LNCAP (cell line): ENCODE results near the gene CLCN5.

Experiments used
- CTCF ChIP-seq: fragments of 450-650 bp; IDR thresholded peaks from 2 replicates; pipeline ENCODE4 v1.5.1; 2017; ENCODE audit warnings: mild to moderate bottlenecking

CLCN5 gene

DNA sequence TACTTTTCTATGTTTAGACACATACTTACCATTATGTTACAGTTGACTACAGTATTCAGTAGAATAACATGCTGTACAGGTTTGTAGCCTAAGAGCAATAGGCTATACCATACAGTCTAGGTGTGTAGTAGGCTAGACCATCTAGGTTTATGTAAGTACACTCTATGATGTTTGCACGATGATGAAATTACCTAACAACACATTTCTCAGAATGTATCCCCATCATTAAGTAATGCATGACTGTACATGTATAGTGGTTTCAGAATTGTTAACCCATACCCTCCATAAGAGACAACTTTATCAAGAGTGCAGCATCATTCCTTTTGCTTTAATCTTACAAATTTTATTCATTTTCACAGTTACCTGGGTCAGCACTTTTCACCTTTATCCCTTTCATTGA, 126.8 kb downstream of the CLCN5 start:
- TF ChIP-seq CTCF: no peak

- TF ChIP-seq CTCF: no peak
These were observed 131.8 kb downstream of the CLCN5 start for GRCh38 chrX:50054147-50054546.

DNA sequence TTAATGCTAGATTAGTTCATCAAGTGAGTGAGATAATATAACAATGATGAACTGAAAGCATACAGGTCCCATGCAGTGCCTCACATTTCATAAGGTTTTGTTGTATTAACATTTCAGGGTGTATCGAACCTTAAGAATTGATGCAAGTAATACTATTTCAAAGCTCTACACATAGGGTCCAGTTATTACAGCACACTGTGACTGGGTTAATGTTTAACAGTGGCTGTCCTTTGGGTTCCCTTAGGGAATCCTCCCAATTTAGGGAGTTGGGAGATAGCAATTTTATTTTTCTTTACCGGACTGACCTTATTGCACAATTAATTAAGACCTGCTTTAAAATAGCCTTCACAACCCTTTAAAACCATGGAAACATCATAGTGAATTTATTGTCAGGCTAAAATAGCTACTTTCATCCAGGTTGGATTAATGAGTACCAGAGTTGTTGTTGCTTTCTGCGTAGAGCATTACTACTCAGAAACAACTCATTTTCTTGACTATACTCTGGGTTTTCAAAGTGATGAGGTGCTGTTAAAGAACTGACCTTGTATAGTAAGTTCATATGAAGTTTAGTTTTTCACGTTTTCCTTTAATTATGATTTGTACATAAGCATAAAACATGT, 144.0 kb downstream of the CLCN5 start:
- TF ChIP-seq CTCF: no peak

GRCh38 chrX:50067435-50068284, 145.3 kb downstream of the CLCN5 start:
- no peak for TF ChIP-seq CTCF

DNA sequence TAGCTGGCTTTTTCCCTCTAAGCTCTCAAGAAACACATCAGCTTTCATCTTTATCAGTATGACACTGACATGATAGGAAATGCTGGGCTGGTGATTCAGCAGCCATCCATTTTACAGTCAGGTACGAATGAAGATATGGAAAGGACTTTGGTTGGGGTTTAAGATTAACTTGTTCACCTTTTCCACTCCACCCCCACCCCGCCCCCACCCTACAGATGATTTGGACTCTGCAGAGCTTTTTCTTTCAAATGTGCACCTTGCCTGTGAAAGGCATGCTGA, 145.8 kb downstream of the CLCN5 start:
- TF ChIP-seq CTCF: no peak

DNA sequence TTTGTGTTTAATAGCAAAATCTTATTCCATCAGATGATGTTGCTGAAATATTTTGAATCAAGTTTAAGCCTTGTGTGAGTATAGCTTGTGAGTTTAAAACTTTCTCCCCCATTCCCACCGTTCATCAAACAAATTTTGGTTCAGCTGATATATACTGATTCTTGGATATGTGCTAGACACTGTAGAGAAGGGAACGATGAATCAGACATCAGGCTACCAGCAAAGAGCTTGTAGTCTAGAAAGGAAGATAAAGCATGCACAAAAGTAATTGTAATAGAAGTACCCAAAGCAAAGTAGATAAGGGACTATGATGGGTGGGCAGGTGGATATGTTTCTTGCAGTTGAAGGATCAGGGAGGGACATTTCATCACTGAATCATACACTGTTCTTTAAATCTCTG, 146.5 kb downstream of the CLCN5 start:
- TF ChIP-seq CTCF: no peak

DNA sequence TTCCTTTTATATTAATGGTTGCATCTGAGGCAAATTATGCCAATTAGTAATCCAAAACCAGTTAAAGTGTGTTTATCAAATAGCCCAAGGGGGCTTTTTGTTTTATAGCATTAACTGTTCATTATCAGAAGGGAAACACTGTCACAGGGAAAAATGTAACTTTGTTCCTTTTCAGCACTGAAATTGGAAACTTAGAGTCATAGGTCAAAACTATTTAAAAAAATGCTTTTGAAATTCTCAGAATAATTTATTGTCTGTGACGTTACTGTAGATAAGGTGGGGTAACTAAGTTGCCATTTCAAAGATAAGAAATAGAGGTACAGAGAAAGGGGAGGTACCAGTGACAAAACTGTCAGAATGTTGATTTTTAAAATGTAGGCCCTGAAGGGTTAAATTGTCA, 149.1 kb downstream of the CLCN5 start:
- no peak for TF ChIP-seq CTCF

- TF ChIP-seq CTCF: no peak
These were observed 149.7 kb downstream of the CLCN5 start for GRCh38 chrX:50072110-50072509.
